Astrocyte of the spinal cord (primary cell): ENCODE results near the gene FSD1L.
A peak's percentile ranks its signal among the peaks of the same experiment; 100 is the strongest.

Source experiments
- DNase-seq: peaks from one replicate; pipeline ENCODE4 v3.0.0; 2011; ENCODE audit warnings: low read depth, low spot score
- H3K4me3 ChIP-seq: 2 replicates; pipeline ENCODE4 v1.5.1; 2011; ENCODE audit warnings: low read depth, mild to moderate bottlenecking, low read length, moderate library complexity
- CTCF ChIP-seq: IDR thresholded peaks from 2 replicates; pipeline ENCODE4 v1.5.1; 2012; ENCODE audit warnings: low read depth, mild to moderate bottlenecking, low read length, inconsistent platforms
- in situ Hi-C: cut with HindIII; loops from 2 replicates; pipeline ENCODE4 v1.10.0; 2017; ENCODE audit warnings: low sequenced_read_pairs

FSD1L gene

GRCh38 chr9:105435453-105435852 is 12.4 kb upstream of the FSD1L start:
- in situ Hi-C loops, result no loop called here
- no peak for TF ChIP-seq CTCF
- DNase-seq, result no peak

GRCh38 chr9:105436783-105437182 is 11.1 kb upstream of the FSD1L start:
- in situ Hi-C loops, result no loop called here
- TF ChIP-seq CTCF, result no peak
- DNase-seq, result no peak
- H3K4me3 ChIP-seq, result no peak overlapping the region

More at GRCh38 chr9:105435453-105435852, 12.4 kb upstream of the FSD1L start:
- H3K4me3 ChIP-seq, result no peak overlapping the region

GRCh38 chr9:105437704-105438103 is 10.1 kb upstream of the FSD1L start:
- in situ Hi-C loops, result no loop called here
- no peak for DNase-seq
- TF ChIP-seq CTCF, result no peak
- no peak overlapping the region for H3K4me3 ChIP-seq

- TF ChIP-seq CTCF, result no peak
- in situ Hi-C loops, result no loop called here
- H3K4me3 ChIP-seq, result no peak overlapping the region
- peak; percentile 73 for DNase-seq
These were observed 9.6 kb upstream of the FSD1L start for GRCh38 chr9:105438141-105438806.

GRCh38 chr9:105439428-105439827 is 8.4 kb upstream of the FSD1L start:
- no peak for TF ChIP-seq CTCF
- H3K4me3 ChIP-seq, result no peak overlapping the region
- no peak for DNase-seq
- in situ Hi-C loops, result no loop called here

- no peak overlapping the region for H3K4me3 ChIP-seq
- no peak for TF ChIP-seq CTCF
- no peak for DNase-seq
- in situ Hi-C loops, result no loop called here
These were observed 6.1 kb upstream of the FSD1L start for GRCh38 chr9:105441616-105442160.
